Activated gamma-delta T cell treated with anti-CD3 and anti-CD28 coated beads, Interleukin-2, amount 50 U/mL, for 16 hours (primary cell): ENCODE results near the gene TBXAS1.

Source experiments
- DNase-seq: peaks from one replicate; pipeline ENCODE4 v3.0.0-alpha.2; 2020; ENCODE audit warnings: low read depth

The TBXAS1 gene

DNA sequence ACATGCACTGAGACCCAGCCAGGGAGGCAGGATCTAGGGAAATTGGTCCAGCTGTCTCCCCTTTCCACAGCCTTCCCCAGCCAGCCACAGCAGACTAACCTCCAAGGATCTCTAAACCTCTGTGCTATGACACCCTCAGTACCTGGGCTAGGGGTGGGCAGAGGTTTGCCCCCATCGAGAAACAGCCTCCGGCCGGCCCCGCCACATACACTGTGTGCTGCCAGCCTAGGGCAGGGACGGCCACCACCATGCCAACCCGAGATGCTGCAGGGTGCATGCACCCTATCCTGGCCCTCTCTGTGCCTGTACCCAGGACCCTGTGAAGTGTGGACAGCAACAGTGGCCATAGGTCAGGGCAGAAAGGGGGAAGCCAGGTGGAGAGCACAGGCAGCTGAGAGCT lies 175.6 kb downstream of the TBXAS1 start:
- no peak for DNase-seq

DNA sequence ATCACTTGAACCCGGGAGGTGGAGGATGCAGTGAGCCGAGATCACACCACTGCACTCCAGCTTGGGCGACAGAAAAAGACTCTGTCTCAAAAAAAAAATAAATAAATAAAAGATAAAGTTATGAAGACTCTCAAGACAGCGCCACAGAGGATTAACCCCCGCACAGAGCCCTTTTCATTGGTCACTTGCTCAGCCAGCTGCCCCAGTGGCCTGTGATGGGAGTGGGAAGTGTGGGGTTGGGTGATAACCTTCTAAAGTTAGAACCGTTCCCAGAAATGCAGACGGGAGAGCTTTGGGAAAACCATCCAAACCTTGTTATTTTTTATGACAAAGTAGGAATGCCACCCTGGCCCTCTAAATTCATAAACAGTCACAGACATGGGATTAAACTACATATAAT lies 176.3 kb downstream of the TBXAS1 start:
- no peak for DNase-seq

DNA sequence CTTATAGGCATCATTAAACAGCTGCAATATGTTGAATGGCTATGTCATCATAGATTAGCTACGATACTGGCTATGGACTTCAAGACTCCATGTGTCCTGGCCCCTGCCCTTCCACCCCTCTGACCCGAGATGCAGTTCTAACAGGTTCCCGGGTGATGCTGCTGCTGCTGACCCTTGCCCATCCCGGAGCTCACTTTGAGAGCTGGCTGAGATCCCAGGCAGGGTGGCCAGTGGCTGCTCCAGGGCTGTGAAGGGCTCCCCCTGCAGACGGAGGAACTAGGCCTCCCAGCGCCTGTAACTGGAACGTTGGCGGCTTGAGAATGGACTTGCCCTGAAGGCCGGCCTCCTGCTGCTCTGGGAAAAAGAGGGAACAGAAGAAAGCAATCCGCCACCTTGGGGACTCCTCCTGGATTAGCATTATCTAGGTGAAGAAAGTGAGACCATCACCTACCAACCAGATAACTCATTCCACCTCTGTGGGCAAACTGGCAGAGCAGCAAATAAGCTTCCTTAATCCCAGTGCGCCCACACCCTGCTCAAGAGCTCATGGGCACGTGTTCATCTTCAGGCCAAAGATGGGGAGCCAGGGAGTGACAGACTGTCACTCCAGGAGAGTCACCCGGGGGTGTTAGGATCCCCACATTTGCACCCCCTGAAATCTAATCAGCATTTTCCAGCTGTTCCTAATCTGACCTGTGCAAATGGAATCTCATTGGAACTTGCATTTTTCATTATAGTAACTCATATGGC lies 176.9 kb downstream of the TBXAS1 start:
- no peak for DNase-seq

DNA sequence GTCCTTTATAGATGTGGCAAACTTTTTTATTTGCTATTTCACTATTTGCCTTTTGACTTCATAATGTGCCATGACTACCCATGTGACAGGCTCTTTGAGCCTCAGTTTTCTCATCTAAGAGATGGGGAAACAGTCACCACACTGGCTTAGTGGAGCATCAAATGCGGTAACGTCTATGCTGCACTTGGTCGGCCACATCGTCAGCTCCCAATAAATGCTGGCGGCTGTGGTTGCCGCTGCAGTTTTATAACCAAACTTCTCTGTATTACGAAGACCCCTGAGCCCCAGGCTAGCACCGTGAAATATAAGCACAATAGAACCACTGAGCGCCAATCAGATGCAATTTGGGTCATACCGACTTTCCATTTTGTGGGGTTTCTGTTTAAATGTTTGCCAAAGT lies 177.5 kb downstream of the TBXAS1 start:
- no peak for DNase-seq

DNA sequence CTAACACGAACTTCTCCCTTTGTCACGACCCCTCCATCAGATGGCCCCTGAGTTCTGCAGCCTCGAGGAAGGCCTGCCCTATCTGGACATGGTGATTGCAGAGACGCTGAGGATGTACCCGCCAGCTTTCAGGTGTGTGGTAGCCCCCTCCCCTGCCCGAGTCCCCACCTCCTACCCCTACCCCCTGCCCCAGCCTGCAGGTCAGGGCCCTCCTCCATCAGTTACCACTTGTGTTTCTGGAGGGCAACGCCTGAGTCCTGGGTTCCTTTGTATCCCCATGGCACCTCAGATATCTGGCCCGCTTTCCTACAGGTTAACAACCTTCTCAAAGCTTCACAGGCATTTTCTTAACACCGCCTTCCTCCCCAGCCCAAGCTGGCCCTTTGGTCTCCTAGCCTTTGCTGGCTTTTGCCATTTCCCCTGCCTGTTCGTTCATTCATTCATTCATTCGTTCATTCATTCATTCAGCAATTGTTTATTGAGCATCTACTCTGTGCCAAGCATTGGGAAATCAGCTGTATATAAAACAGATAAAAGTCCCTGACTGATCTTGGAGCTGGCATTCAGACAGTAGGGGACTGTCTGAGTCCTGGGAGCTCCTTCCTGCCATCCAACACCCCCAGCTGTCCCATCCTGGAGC lies 178.1 kb downstream of the TBXAS1 start:
- DNase-seq = no peak

DNA sequence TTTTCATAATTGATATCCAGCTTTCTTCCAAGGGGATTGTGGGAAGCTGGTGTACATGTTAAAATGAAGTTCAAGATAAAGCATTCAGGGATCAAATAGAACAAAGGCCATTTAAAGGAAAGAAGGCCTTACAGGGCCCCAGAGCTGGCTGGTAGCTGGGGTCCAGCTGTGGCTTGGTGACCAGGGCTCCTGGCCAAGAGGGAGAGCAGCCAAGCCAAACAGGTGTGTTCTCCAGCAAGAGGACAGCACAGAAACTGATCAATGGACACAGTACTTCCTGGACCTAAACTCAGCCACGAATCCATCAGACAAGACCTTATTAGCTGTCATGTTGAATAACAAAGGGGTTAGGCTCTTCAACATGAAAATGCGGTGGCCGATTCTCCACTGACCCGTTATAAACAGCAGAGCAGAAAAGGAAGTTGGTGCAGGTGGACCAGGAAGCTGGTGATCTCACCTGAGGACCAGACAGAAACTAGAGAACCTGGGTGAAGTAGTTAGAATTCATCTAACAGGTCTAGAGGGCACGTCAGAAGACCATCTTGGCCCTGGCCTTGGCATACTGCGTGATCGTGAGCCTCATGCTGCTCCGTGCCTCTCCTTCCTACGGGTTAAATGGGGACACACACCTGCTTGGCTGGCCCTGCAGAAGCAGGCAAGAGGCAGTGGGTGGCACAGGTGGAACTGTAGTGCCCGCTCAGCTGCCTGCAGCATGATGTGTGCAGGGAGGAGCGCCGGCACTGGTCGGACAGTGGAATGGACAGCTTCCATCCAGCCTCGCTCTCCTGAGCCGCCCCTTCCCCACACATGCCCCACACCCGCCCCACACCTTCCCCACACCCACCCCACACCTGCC lies 179.9 kb downstream of the TBXAS1 start:
- DNase-seq = no peak

DNA sequence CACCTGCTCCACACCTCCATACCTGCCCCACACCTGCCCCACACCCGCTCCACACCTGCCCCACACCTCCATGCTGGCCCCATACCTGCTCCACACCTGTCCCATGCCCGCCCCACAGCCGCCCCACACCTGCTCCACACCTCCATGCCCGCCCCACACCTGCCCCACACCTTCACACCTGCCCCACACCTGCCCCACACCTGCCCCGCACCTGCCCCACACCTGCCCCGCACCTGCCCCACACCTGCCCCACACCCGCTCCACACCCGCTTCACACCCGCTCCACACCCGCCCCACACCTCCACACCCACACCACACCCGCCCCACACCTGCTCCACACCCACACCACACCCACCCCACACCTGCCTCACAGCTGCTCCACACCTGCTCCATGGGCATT lies 180.7 kb downstream of the TBXAS1 start:
- no peak for DNase-seq

DNA sequence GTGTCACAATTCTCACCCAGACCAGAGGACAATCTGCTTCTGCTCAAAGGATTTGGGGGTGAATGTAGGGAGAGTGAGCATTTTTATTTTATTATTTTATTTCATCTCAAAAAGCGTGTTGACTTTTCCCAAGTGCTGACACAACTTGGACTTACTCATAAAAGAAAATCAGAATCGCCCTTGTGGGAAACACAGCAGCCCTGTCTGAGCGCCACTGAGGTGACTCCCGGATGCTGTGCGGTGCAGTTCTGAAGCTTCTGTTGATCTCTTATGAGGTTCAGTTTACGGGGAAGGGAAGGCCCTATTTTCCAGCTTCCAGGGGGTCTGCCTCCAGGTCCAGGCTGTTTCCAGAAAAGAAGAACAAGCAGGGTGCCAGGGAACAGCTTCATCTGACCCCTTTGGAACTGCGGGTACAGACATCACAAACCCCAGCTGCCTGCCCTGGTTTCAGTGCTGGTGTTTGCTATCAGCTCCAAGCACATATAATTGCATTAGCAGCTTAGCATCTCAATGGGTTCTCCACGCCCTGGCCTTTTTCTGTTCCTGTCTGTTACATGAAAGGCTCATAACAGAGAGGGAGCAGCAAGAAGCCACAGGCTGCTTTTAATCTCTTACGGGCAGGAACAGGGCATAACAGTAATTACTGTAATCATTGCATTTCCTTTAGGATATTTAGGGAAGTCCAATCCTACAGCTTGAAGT lies 181.3 kb downstream of the TBXAS1 start:
- DNase-seq = no peak

DNA sequence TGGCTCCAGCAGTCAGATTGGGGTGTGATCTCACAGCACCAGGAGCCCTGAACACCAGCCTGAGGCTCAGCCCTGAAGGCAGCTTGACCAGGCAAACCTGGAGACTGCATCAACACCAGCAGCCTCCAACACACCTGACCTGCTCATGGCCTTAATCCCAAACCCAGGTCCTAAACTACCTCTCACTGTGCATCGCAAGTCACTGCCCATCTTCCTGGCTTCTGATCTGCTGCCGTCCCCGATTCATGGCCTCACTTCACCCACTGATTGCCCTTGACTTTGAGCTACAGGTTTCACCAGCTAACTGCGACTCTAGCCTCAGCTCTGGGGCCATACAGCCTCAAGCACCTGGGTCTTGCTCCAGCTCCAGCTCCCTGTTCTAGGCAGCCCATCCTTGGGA lies 184.6 kb downstream of the TBXAS1 start:
- DNase-seq = no peak

DNA sequence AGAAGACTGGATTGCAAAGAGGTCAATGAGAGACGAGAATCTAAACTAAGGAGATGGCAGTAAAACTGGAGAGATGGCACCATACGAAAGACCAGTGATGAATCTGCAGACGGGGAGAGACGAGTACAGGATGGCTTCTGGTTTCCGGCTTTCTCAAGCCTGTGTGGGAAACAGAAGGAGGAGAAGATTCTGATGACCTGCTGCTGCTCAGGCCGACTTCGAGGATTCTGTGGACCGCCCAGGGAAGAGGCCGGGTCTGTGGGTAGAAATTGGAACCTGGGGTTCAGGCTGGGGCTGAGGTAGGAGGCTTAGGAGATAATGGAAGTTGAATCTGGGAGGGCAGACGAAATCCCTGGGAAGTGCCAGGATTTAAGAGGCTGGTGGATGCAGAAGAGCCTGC lies 185.1 kb downstream of the TBXAS1 start:
- no peak for DNase-seq

DNA sequence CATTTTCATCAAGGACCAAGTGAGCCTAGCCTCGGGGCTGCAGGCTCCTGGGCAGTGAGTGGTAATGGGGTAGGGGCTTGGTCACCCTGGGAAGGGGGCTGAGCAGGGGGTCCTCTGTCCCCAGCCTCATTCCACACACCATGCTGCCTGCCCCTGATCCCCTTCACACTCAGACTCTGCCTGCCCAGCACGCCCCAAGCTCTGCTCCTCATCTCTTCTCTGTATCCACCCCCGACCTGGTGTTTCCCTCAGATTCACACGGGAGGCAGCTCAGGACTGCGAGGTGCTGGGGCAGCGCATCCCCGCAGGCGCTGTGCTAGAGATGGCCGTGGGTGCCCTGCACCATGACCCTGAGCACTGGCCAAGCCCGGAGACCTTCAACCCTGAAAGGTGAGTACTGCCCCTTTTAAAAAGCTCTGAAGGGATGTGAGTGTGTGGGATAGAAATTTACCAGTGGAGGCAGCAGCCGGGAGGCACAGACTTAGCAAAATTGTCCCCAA lies 186.5 kb downstream of the TBXAS1 start:
- no peak for DNase-seq

DNA sequence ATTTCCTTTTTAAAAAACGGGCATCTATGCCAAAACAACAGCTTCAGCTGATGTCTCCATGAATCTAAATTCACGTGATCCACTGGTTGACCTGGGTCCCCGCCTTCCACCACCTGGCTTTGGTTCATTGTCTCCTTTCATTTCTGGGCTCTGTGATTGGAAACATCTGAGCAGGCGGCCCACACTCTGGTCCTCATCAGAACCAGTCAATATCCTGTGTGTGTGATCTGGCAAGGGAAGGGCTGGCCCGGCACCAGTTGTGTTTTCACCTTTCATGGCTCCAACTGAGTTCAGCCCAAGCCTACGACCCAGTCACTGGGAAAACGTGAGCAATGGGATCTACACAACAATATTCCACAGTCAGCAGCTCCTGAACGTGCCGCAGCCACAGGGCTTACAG lies 187.5 kb downstream of the TBXAS1 start:
- DNase-seq = no peak

DNA sequence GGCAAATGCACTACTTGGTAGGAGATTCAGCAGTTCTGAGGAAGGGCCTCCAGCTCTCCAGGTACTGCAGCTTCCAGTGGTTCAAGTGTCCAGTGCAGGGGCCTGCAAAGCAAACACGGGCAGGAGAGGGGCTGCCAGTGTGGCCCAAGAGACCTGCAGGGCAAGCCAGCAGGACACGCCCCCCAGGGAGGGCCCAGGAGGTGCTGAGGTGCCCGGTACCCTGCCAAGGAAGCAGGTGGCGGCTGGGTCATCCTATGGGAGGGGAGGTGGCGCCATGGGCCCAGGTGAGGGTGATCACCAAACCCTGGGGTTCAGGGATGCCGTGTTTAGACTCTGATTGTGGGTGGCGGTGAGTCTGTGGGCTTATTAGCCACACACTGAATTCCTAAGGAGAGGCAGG lies 188.0 kb downstream of the TBXAS1 start:
- no peak for DNase-seq

DNA sequence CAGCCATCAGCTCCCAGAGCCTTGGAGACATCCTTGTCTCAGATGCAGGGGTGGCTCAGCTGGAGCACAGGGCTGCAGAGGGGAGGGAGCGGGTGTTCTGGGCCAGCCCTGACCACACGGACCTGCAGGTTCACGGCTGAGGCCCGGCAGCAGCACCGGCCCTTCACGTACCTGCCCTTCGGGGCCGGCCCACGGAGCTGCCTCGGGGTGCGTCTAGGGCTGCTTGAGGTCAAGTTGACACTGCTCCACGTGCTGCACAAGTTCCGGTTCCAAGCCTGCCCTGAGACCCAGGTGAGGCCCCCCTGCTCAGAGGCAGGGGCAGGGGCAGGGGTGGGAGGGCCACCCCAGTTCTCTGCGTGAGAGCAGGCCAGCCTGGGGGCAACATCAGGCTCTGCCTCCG lies 188.5 kb downstream of the TBXAS1 start:
- no peak for DNase-seq

DNA sequence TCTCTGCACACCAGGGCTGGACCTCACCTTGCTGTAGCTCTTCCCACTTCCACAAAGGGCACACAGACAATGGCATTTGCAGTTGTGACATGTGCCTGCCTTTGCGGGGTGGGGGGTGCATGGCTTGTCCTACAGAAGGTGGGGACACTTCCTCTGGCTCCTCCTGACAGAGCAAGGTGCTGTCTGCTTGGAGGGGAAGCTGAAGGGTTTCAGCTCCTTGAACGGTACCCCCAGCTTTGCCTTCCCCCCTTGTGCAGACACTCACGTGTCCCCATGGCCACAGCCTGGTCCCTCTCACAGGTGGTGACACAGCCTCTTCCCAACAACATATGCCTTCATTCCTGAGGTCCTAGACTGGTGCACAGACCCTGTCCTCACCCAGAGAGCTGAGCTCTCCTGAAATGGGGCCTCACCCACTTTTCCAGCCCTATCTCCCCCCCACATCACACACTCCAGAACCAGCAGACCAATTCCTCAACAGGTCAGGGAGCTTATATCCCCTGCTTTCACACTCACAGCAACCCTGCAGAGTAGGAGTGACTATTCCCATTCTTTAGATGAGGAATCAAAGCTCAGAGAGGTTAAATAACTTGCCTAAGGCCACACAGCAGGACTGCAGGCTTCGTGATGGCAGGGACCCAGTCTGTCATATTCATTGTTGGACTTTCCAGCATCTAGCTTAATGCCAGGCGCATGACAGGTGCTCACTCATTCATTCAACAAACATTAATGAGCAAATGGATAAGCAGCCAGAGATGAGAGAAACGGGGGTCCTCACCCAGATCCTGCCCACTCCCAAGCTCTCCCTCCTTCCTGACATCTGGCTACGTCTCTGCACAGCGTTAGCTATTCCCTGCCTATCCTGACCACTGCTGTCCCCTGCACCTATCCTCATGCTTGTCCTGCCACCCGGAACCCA lies 189.3 kb downstream of the TBXAS1 start:
- DNase-seq = no peak

DNA sequence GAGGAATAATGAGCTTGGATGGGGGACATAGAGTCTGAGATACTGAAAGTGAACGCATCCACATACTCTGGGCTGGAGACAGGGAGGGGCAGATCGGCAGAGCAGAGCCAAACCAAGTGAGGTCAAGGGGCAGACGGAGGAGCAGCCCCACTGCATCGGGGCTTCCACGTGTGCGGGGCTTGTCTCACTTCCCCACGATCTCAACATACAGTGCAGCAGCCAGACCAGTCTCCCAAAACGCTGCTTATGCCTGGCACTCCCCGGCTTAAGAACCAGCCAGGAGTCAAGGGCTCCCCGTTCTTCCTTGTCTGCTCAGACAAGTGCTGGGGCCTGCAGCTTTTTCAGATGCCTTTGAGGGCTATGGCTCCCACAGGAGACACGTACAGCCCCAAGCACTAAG lies 190.1 kb downstream of the TBXAS1 start:
- DNase-seq = no peak

DNA sequence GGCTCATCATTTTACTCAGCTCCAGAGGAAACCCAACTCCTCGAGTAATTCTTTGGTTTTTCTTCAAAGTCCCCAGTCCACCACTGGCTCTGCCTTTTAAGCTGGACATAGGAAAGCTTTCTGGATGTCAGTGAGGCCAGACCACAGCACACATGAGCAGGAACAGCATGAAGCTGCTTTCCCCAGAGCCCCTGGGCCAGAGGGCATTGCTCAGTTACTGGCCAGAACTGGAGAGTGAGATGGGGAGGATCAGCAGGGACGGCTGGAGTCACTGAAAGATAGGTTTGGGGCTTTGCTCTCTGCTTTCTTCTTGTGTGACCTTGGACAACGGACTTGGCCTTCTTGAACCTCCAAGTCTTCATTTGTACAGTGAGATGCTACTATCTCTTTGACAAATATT lies 190.5 kb downstream of the TBXAS1 start:
- DNase-seq = no peak

DNA sequence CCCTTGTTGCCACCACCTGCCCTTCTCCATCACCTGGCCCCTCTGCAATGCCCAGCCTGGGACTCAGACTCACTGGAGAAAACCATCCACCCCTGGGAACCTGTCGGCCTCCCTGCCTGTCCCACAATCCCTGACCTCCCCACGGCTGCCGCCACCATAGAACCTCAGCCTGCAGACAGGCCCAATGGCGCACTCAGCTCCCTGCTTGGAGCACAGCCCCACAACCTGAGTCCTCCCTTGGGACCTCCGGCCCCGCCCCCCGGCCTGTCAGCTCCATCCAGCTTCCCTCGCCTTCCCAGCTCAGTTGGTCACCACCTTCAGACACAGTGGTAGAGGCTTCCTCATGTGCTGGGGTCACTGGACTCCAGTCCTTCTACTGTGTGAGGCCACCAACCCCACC lies 192.5 kb downstream of the TBXAS1 start:
- no peak for DNase-seq

DNA sequence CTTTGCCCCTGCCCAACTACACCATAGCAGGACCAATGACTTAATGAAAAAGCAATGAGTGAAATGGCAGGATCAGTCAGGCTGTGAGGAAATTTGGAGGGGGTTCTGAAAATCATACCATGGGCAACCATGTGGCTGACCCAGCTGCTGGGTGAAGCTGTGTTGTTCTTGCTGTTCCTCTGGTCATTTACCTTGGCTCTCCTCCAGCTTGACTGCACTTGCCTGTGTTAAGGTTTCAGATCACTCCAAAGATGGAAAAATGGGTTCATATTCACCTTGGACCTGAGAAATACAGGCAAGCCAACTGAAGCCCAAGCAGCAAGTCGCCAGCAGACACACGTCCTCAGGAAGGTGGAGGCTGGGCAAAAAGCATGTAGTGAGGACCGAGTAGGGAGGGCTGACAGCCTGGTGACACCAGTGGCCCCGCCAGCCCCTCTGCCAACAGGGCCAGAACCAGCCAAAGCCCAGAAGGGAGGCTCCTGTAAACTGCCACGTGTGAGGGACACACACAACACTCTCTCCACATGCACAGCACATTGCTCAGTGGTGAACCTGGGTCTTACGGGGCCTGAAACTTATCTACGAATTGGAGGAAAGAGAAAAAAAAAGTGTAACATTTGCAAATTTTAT lies 193.6 kb downstream of the TBXAS1 start:
- DNase-seq = no peak

DNA sequence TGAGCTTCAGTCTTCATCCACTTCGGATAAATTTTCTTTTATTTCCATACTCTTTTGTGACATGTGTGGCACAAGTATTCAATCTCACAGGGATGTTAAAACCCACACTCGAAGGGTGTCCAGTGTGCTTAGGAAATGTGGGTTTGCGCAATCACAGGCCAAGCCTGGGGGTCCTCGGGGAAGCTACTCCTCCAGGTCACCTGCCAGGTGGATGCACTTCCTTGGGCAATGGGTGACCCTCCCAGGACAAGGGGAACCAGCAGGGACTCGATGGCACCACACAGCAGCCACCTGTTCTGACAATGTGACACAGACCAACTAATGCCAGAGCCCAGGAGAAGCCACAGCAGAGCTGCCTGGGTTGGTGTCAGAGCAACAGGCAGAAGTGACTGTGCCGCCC lies 194.7 kb downstream of the TBXAS1 start:
- DNase-seq = no peak

DNA sequence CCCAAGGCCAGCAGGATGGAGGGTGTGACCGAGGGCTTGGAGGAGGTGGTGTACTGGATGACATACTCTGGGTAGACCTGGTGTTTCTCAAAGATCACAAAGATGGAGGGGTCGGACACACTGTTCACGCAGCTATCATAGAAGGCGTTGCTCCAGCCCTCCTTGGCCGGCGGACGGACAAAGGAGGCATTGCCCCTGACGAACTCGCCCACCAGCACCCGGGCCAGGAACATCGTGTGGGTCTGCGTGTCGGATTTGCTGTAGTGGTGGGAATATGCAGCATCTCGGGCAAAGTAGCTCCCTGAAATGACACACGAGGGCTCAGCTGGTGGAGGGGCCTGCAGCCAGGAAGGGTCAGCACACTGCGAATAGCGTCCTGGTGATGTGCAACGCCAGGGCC lies 195.5 kb downstream of the TBXAS1 start:
- DNase-seq = no peak
